ENCODE data around the gene TRAPPC12. TPM values are rescaled to one million over a fixed set of nuclear protein-coding genes. Genes with fewer than 3 reads are reported as not detected.

TRAPPC12 gene
- total RNA-seq, 2 experiments from 2014 or later: 60.0 to 73.1 TPM

GRCh38 chr2:3426615-3427014, 47.1 kb downstream of the TRAPPC12 start:
- CTCF ChIA-PET: interaction anchor here (3.7 kb wide), 1 partner anchor 36 kb away, joined by 18 read pairs; no protein-coding TSS in a partner anchor
- H3K27me3 Mint-ChIP-seq: no peaks in the 10 kb centered on the region
- intact Hi-C loops (cut with DNase I, micrococcal nuclease): no loop called here
- DNase-seq (no peak), ATAC-seq (no peak)
- H3K4me3 Mint-ChIP-seq: no peak overlapping the region
- no peak overlapping the region for H3K27ac Mint-ChIP-seq
- H3K9me3 Mint-ChIP-seq (ENCODE audit: low read depth): no peaks in the 10 kb centered on the region
- POLR2A ChIA-PET: no interaction called here
- peaks cover 3% of the 10 kb centered on the region for H3K4me1 Mint-ChIP-seq
- H3K36me3 Mint-ChIP-seq (ENCODE audit: low read depth): peaks cover 47% of the 10 kb centered on the region

- ChIA-PET CTCF (interaction anchor here (1.2 to 1.6 kb wide), 2 partner anchors 13 to 34 kb away, joined by 4 to 8 read pairs; no protein-coding TSS in a partner anchor), POLR2A (no interaction called here)
- intact Hi-C loops (cut with DNase I, micrococcal nuclease): no loop called here
- DNase-seq: no peak
- peaks cover 44% of the 10 kb centered on the region for H3K36me3 Mint-ChIP-seq (ENCODE audit: low read depth)
- no peak for ATAC-seq
- peaks cover 3% of the 10 kb centered on the region for H3K4me1 Mint-ChIP-seq
- H3K4me3 Mint-ChIP-seq: no peak overlapping the region
- H3K9me3 Mint-ChIP-seq (ENCODE audit: low read depth): no peaks in the 10 kb centered on the region
- no peaks in the 10 kb centered on the region for H3K27me3 Mint-ChIP-seq
- no peak overlapping the region for H3K27ac Mint-ChIP-seq
Measured at GRCh38 chr2:3427272-3427671, 47.8 kb downstream of the TRAPPC12 start.

GRCh38 chr2:3428577-3428976, 49.1 kb downstream of the TRAPPC12 start:
- intact Hi-C loops (cut with DNase I, micrococcal nuclease): no loop called here
- Mint-ChIP-seq H3K4me1 (peaks cover 3% of the 10 kb centered on the region), H3K27me3 (no peaks in the 10 kb centered on the region), H3K36me3 (ENCODE audit: low read depth) (peaks cover 39% of the 10 kb centered on the region), H3K27ac (no peak overlapping the region), H3K9me3 (ENCODE audit: low read depth) (no peaks in the 10 kb centered on the region), H3K4me3 (no peak overlapping the region)
- ChIA-PET CTCF (interaction anchor here (1.2 to 1.6 kb wide), 3 partner anchors 11 to 33 kb away, joined by 3 to 8 read pairs (median 4); no protein-coding TSS in a partner anchor), POLR2A (no interaction called here)
- no peak for ATAC-seq
- no peak for DNase-seq

- ATAC-seq (no peak), DNase-seq (no peak)
- ChIA-PET CTCF (interaction anchor here (0.9 to 1.6 kb wide), 4 partner anchors 8 to 33 kb away, joined by 3 to 8 read pairs (median 3); no protein-coding TSS in a partner anchor), POLR2A (no interaction called here)
- Mint-ChIP-seq H3K4me1 (peaks cover 3% of the 10 kb centered on the region), H3K27ac (no peak overlapping the region), H3K9me3 (ENCODE audit: low read depth) (no peaks in the 10 kb centered on the region), H3K4me3 (no peak overlapping the region), H3K36me3 (ENCODE audit: low read depth) (peaks cover 35% of the 10 kb centered on the region), H3K27me3 (no peaks in the 10 kb centered on the region)
- intact Hi-C loops (cut with DNase I, micrococcal nuclease): no loop called here
Measured at GRCh38 chr2:3429066-3429610, 49.6 kb downstream of the TRAPPC12 start.

GRCh38 chr2:3430172-3430571, 50.7 kb downstream of the TRAPPC12 start:
- no peaks in the 10 kb centered on the region for H3K27me3 Mint-ChIP-seq
- H3K27ac Mint-ChIP-seq: no peak overlapping the region
- intact Hi-C loops (cut with DNase I, micrococcal nuclease): no loop called here
- no peaks in the 10 kb centered on the region for H3K9me3 Mint-ChIP-seq (ENCODE audit: low read depth)
- POLR2A ChIA-PET: no interaction called here
- DNase-seq (no peak), ATAC-seq (no peak)
- CTCF ChIA-PET: interaction anchor here (0.9 to 1.0 kb wide), 3 partner anchors 9 to 13 kb away, joined by 3 read pairs; no protein-coding TSS in a partner anchor
- H3K4me3 Mint-ChIP-seq: no peak overlapping the region
- H3K36me3 Mint-ChIP-seq (ENCODE audit: low read depth): peaks cover 26% of the 10 kb centered on the region
- H3K4me1 Mint-ChIP-seq: peaks cover 3% of the 10 kb centered on the region

- H3K9me3 Mint-ChIP-seq (ENCODE audit: low read depth): no peaks in the 10 kb centered on the region
- ATAC-seq (no peak), DNase-seq (no peak)
- CTCF ChIA-PET: interaction anchor here (0.9 kb wide), 1 partner anchor 12 kb away, joined by 3 read pairs; no protein-coding TSS in a partner anchor
- no peaks in the 10 kb centered on the region for H3K27me3 Mint-ChIP-seq
- POLR2A ChIA-PET: no interaction called here
- no peak overlapping the region for H3K27ac Mint-ChIP-seq
- H3K4me1 Mint-ChIP-seq: peaks cover 3% of the 10 kb centered on the region
- H3K36me3 Mint-ChIP-seq (ENCODE audit: low read depth): peaks cover 22% of the 10 kb centered on the region
- no peak overlapping the region for H3K4me3 Mint-ChIP-seq
- intact Hi-C loops (cut with DNase I, micrococcal nuclease): no loop called here
Measured at GRCh38 chr2:3430740-3431490, 51.4 kb downstream of the TRAPPC12 start.

- POLR2A ChIA-PET: no interaction called here
- no peak overlapping the region for H3K27ac Mint-ChIP-seq
- peaks cover 3% of the 10 kb centered on the region for H3K4me1 Mint-ChIP-seq
- peaks cover 16% of the 10 kb centered on the region for H3K36me3 Mint-ChIP-seq (ENCODE audit: low read depth)
- CTCF ChIA-PET: no interaction called here
- no peak overlapping the region for H3K4me3 Mint-ChIP-seq
- no peaks in the 10 kb centered on the region for H3K27me3 Mint-ChIP-seq
- no peaks in the 10 kb centered on the region for H3K9me3 Mint-ChIP-seq (ENCODE audit: low read depth)
- intact Hi-C loops (cut with DNase I, micrococcal nuclease): no loop called here
- DNase-seq: no peak
- no peak for ATAC-seq
Measured at GRCh38 chr2:3432067-3432466, 52.6 kb downstream of the TRAPPC12 start.

- ChIA-PET POLR2A (no interaction called here), CTCF (interaction anchor here (2.3 kb wide), 1 partner anchor 9 kb away, joined by 20 read pairs; no protein-coding TSS in a partner anchor)
- DNase-seq (no peak), ATAC-seq (no peak)
- Mint-ChIP-seq H3K27me3 (no peaks in the 10 kb centered on the region), H3K4me1 (peaks cover 2% of the 10 kb centered on the region), H3K9me3 (ENCODE audit: low read depth) (no peaks in the 10 kb centered on the region), H3K36me3 (ENCODE audit: low read depth) (peaks cover 14% of the 10 kb centered on the region), H3K4me3 (no peak overlapping the region), H3K27ac (no peak overlapping the region)
- intact Hi-C loops (cut with DNase I, micrococcal nuclease): no loop called here
Measured at GRCh38 chr2:3432693-3433338, 53.3 kb downstream of the TRAPPC12 start.

GRCh38 chr2:3433339-3433699, 53.8 kb downstream of the TRAPPC12 start:
- intact Hi-C loops (cut with DNase I, micrococcal nuclease): no loop called here
- Mint-ChIP-seq H3K9me3 (ENCODE audit: low read depth) (no peaks in the 10 kb centered on the region), H3K36me3 (ENCODE audit: low read depth) (peaks cover 12% of the 10 kb centered on the region), H3K27ac (no peak overlapping the region), H3K27me3 (no peaks in the 10 kb centered on the region), H3K4me1 (no peaks in the 10 kb centered on the region), H3K4me3 (no peak overlapping the region)
- ATAC-seq (no peak), DNase-seq (no peak)
- POLR2A ChIA-PET: no interaction called here
- CTCF ChIA-PET: interaction anchor here (0.9 to 2.3 kb wide), 2 partner anchors 10 to 29 kb away, joined by 3 to 20 read pairs; no protein-coding TSS in a partner anchor

GRCh38 chr2:3433776-3434400, 54.4 kb downstream of the TRAPPC12 start:
- Mint-ChIP-seq H3K27me3 (no peaks in the 10 kb centered on the region), H3K36me3 (ENCODE audit: low read depth) (peaks cover 10% of the 10 kb centered on the region), H3K4me1 (no peaks in the 10 kb centered on the region), H3K4me3 (no peak overlapping the region), H3K9me3 (ENCODE audit: low read depth) (no peaks in the 10 kb centered on the region), H3K27ac (no peak overlapping the region)
- no peak for ATAC-seq
- CTCF ChIA-PET: interaction anchor here (0.6 to 2.3 kb wide), 3 partner anchors 10 to 693 kb away, joined by 3 to 20 read pairs (median 3); no protein-coding TSS in a partner anchor
- POLR2A ChIA-PET: no interaction called here
- intact Hi-C loops (cut with DNase I, micrococcal nuclease): no loop called here
- DNase-seq: no peak

- Mint-ChIP-seq H3K27me3 (no peaks in the 10 kb centered on the region), H3K9me3 (ENCODE audit: low read depth) (no peaks in the 10 kb centered on the region), H3K36me3 (ENCODE audit: low read depth) (peaks cover 10% of the 10 kb centered on the region), H3K4me3 (no peak overlapping the region), H3K4me1 (no peaks in the 10 kb centered on the region), H3K27ac (no peak overlapping the region)
- DNase-seq (no peak), ATAC-seq (no peak)
- CTCF ChIA-PET: interaction anchor here (2.3 kb wide), 1 partner anchor 11 kb away, joined by 20 read pairs; no protein-coding TSS in a partner anchor
- intact Hi-C loops (cut with DNase I, micrococcal nuclease): no loop called here
- POLR2A ChIA-PET: no interaction called here
Measured at GRCh38 chr2:3434654-3435053, 55.2 kb downstream of the TRAPPC12 start.

All from activated CD4-positive, alpha-beta T cell treated with anti-CD3 and anti-CD28 coated beads for 36 hours (primary cell).